H9 (cell line): Measurements from ENCODE around the gene SHOC1. TPM values are rescaled to one million over a fixed set of nuclear protein-coding genes. Genes with fewer than 3 reads are reported as not detected.

ENCODE experiments used
- DNase-seq: peaks from one replicate; pipeline ENCODE4 v3.0.0-alpha.2; 2017
- H2AFZ ChIP-seq: one replicate; pipeline ENCODE4 v1.6.1; 2013; ENCODE audit warnings: mild to moderate bottlenecking, low read length, control low read depth, moderate library complexity
- H2AK5ac ChIP-seq: 2 replicates; pipeline ENCODE4 v1.6.1; 2013; ENCODE audit warnings: low read length, control low read depth, mixed read lengths; ENCODE audit not compliant: insufficient read length
- H2BK120ac ChIP-seq: one replicate; pipeline ENCODE4 v1.6.1; 2013; ENCODE audit warnings: low read depth, mild to moderate bottlenecking, low read length, control low read depth, inconsistent platforms; ENCODE audit not compliant: poor library complexity, severe bottlenecking
- H2BK12ac ChIP-seq: 2 replicates; pipeline ENCODE4 v1.6.1; 2013; ENCODE audit warnings: low read length, control low read depth, mixed read lengths, low read depth; ENCODE audit not compliant: insufficient read length
- H2BK15ac ChIP-seq: 2 replicates; pipeline ENCODE4 v1.6.1; 2013; ENCODE audit warnings: low read depth, low read length, control low read depth
- H2BK20ac ChIP-seq: one replicate; pipeline ENCODE4 v1.6.1; 2013; ENCODE audit warnings: low read depth, mild to moderate bottlenecking, low read length, control low read depth, inconsistent platforms; ENCODE audit not compliant: poor library complexity, severe bottlenecking
- H2BK5ac ChIP-seq: 2 replicates; pipeline ENCODE4 v1.6.1; 2013; ENCODE audit warnings: low read length, control low read depth, mixed read lengths; ENCODE audit not compliant: insufficient read length
- H3K14ac ChIP-seq: 2 replicates; pipeline ENCODE4 v1.6.1; 2013; ENCODE audit warnings: low read length, control low read depth; ENCODE audit not compliant: insufficient read depth
- H3K18ac ChIP-seq: 2 replicates; pipeline ENCODE4 v1.6.1; 2013; ENCODE audit warnings: low read depth, mild to moderate bottlenecking, mixed read lengths, low read length, control low read depth; ENCODE audit not compliant: insufficient read length
- H3K23ac ChIP-seq: 2 replicates; pipeline ENCODE4 v1.6.1; 2013; ENCODE audit warnings: low read length, control low read depth, mixed read lengths, low read depth; ENCODE audit not compliant: insufficient read length
- H3K23me2 ChIP-seq: 2 replicates; pipeline ENCODE4 v1.6.1; 2013; ENCODE audit warnings: low read depth, mild to moderate bottlenecking, mixed read lengths, low read length, control low read depth; ENCODE audit not compliant: insufficient read length, poor library complexity, severe bottlenecking
- H3K27ac ChIP-seq: 2 replicates; pipeline ENCODE4 v1.5.1; 2013; ENCODE audit warnings: low read length, control low read depth, mixed read lengths, low read depth; ENCODE audit not compliant: insufficient read length
- H3K27me3 ChIP-seq: 2 replicates; pipeline ENCODE4 v1.6.1; 2013; ENCODE audit warnings: low read length, control low read depth, inconsistent platforms; ENCODE audit not compliant: insufficient read depth
- H3K4ac ChIP-seq: 2 replicates; pipeline ENCODE4 v1.6.1; 2013; ENCODE audit warnings: low read depth, mild to moderate bottlenecking, control low read depth, inconsistent platforms, low read length, moderate library complexity
- H3K4me1 ChIP-seq: 2 replicates; pipeline ENCODE4 v1.6.1; 2013; ENCODE audit warnings: low read length, control low read depth, inconsistent platforms; ENCODE audit not compliant: insufficient read depth
- H3K4me2 ChIP-seq: 2 replicates; pipeline ENCODE4 v1.6.1; 2013; ENCODE audit warnings: low read length, control low read depth, mixed read lengths; ENCODE audit not compliant: insufficient read length, insufficient read depth
- H3K56ac ChIP-seq: 2 replicates; pipeline ENCODE4 v1.6.1; 2013; ENCODE audit warnings: low read depth, mild to moderate bottlenecking, mixed read lengths, low read length, control low read depth; ENCODE audit not compliant: insufficient read length
- H3K79me1 ChIP-seq: 2 replicates; pipeline ENCODE4 v1.6.1; 2013; ENCODE audit warnings: low read depth, mild to moderate bottlenecking, moderate library complexity, low read length, control low read depth, inconsistent platforms; ENCODE audit not compliant: insufficient read depth, poor library complexity, severe bottlenecking
- H3K79me2 ChIP-seq: 2 replicates; pipeline ENCODE4 v1.6.1; 2013; ENCODE audit warnings: low read length, control low read depth, inconsistent platforms; ENCODE audit not compliant: insufficient read depth
- H3K9ac ChIP-seq: 2 replicates; pipeline ENCODE4 v1.6.1; 2013; ENCODE audit warnings: low read length, control low read depth, mixed read lengths; ENCODE audit not compliant: insufficient read length; ENCODE audit errors: extremely low read depth
- H3K9me3 ChIP-seq: one replicate; pipeline ENCODE4 v1.6.1; 2013; ENCODE audit warnings: low read depth, low read length, inconsistent platforms; ENCODE audit not compliant: control insufficient read depth
- H3T11ph ChIP-seq: one replicate; pipeline ENCODE4 v1.6.1; 2013; ENCODE audit warnings: mild to moderate bottlenecking, low read length, control low read depth, inconsistent platforms
- H4K20me1 ChIP-seq: one replicate; pipeline ENCODE4 v1.6.1; 2013; ENCODE audit not compliant: control insufficient read depth, insufficient read length, insufficient read depth
- H4K5ac ChIP-seq: 2 replicates; pipeline ENCODE4 v1.6.1; 2013; ENCODE audit warnings: low read depth, mild to moderate bottlenecking, mixed read lengths, low read length, control low read depth; ENCODE audit not compliant: insufficient read length
- H4K8ac ChIP-seq: replicated peaks from 2 replicates; pipeline ENCODE4 v1.6.1; 2013; ENCODE audit warnings: low read length, control low read depth, mixed read lengths, low read depth; ENCODE audit not compliant: insufficient read length
- H4K91ac ChIP-seq: 2 replicates; pipeline ENCODE4 v1.6.1; 2013; ENCODE audit warnings: low read depth, mild to moderate bottlenecking, moderate library complexity, mixed read lengths, low read length, control low read depth; ENCODE audit not compliant: insufficient read length
- H3K27ac Mint-ChIP-seq, 3 experiments: 2 replicates in 2 of 3; 3 replicates in 1 of 3; pipeline ENCODE4 v1.8.0; 2020 to 2021; ENCODE audit warnings: mixed read lengths in 3 of 3, mild to moderate bottlenecking in 1 of 3, moderate library complexity in 1 of 3
- H3K27me3 Mint-ChIP-seq: 2 replicates; pipeline ENCODE4 v1.8.0; 2021; ENCODE audit warnings: low read depth, mild to moderate bottlenecking, moderate library complexity, mixed read lengths
- H3K36me3 Mint-ChIP-seq, 3 experiments: 2 replicates in 2 of 3; 3 replicates in 1 of 3; pipeline ENCODE4 v1.8.0; 2020 to 2021; ENCODE audit warnings: low read depth in 3 of 3, mixed read lengths in 3 of 3; ENCODE audit not compliant: insufficient read depth in 1 of 3
- H3K4me1 Mint-ChIP-seq, 2 experiments: 2 replicates each; pipeline ENCODE4 v1.8.0; 2020; ENCODE audit warnings: mixed read lengths in 2 of 2
- H3K4me3 Mint-ChIP-seq, 2 experiments: 2 replicates in 1 of 2; 3 replicates in 1 of 2; pipeline ENCODE4 v1.8.0; 2020 to 2021; ENCODE audit warnings: mild to moderate bottlenecking in 2 of 2, mixed read lengths in 2 of 2, moderate library complexity in 1 of 2
- H3K9me3 Mint-ChIP-seq, 2 experiments: 2 replicates in 1 of 2; 3 replicates in 1 of 2; pipeline ENCODE4 v1.8.0; 2020; ENCODE audit warnings: mild to moderate bottlenecking in 2 of 2, mixed read lengths in 2 of 2, moderate library complexity in 1 of 2
- CTCF ChIP-seq: fragments of 200-600 bp; sonication (generic); conservative IDR thresholded peaks from 3 replicates; pipeline ENCODE4 v1.8.0; 2021; ENCODE audit warnings: antibody characterized with exemption, mild to moderate bottlenecking
- WGBS: extraction: QIAGEN DNeasy Blood & Tissue Kit; methylation state at CpG from one replicate; pipeline ENCODE4 v1.1.7; 2013; ENCODE audit warnings: missing lambda C conversion rate, low lambda C conversion rate, mixed read lengths; ENCODE audit not compliant: insufficient read length; ENCODE audit errors: extremely low coverage; 5-methylcytosine and 5-hydroxymethylcytosine counted together
- total RNA-seq: library from RNA; stranded (reverse); gene quantifications from 2 replicates; pipeline ENCODE4 v1.2.1, GENCODE V29; 2021

SHOC1 gene
- total RNA-seq, 1 experiment from 2014 or later, result not detected

GRCh38 chr9:111805830-111806241, 11.1 kb upstream of the SHOC1 start:
- Histone ChIP-seq H3K23me2 (no peaks in the 10 kb centered on the region), H3K79me2 (no peaks in the 10 kb centered on the region), H3K14ac (no peak overlapping the region), H3K56ac (no peak overlapping the region), H3K9me3 (no peaks in the 10 kb centered on the region), H2BK12ac (no peak overlapping the region), H4K8ac (no peak overlapping the region), H2AK5ac (no peak overlapping the region), H4K91ac (no peak overlapping the region), H2BK5ac (no peak overlapping the region), H3K4ac (no peak overlapping the region), H3K9ac (no peak overlapping the region), H4K20me1 (no peaks in the 10 kb centered on the region), H3K27me3 (no peaks in the 10 kb centered on the region), H3K23ac (no peak overlapping the region), H3K27ac (no peak overlapping the region), H3T11ph (no peak overlapping the region), H3K18ac (no peak overlapping the region), H2AFZ (no peak overlapping the region), H4K5ac (no peak overlapping the region), H3K79me1 (no peaks in the 10 kb centered on the region), H2BK120ac (no peak overlapping the region), H2BK20ac (no peak overlapping the region), H3K4me1 (no peaks in the 10 kb centered on the region), H2BK15ac (no peak overlapping the region), H3K4me2 (no peak overlapping the region)
- no peak overlapping the region for H3K4me3 Mint-ChIP-seq
- TF ChIP-seq CTCF, result no peak
- H3K4me1 Mint-ChIP-seq, result peaks cover 0 to 4% of the 10 kb centered on the region in 2 experiments; a peak in 3 of 4 replicates
- DNase-seq, result no peak
- WGBS, result no CpG with 5 or more reads among the region's 4 CpGs
- no peak overlapping the region for H3K27ac Mint-ChIP-seq
- H3K27me3 Mint-ChIP-seq, result no peaks in the 10 kb centered on the region; the same call in 1 of the 2 replicates
- H3K9me3 Mint-ChIP-seq, result no peaks in the 10 kb centered on the region
- no peaks in the 10 kb centered on the region for H3K36me3 Mint-ChIP-seq
